ENCODE results near the gene ADGRD1.

ADGRD1 gene

GRCh38 chr12:131020326-131021153 lies 66.8 kb downstream of the ADGRD1 start:
- DNase-seq (ENCODE audit: low read depth in 2 of 3, low spot score in 2 of 3): no peak

- DNase-seq (ENCODE audit: low read depth in 2 of 3, low spot score in 2 of 3): no peak
Observed at GRCh38 chr12:131021154-131021541, 67.4 kb downstream of the ADGRD1 start.

GRCh38 chr12:131024026-131024425 lies 70.3 kb downstream of the ADGRD1 start:
- DNase-seq (ENCODE audit: low read depth in 2 of 3, low spot score in 2 of 3): no peak

- no peak for DNase-seq (ENCODE audit: low read depth in 2 of 3, low spot score in 2 of 3)
Observed at GRCh38 chr12:131024721-131025120, 71.0 kb downstream of the ADGRD1 start.

GRCh38 chr12:131025234-131025633 lies 71.5 kb downstream of the ADGRD1 start:
- no peak for DNase-seq (ENCODE audit: low read depth in 2 of 3, low spot score in 2 of 3)

- DNase-seq (ENCODE audit: low read depth in 2 of 3, low spot score in 2 of 3): no peak
Observed at GRCh38 chr12:131025939-131026702, 72.4 kb downstream of the ADGRD1 start.

GRCh38 chr12:131026754-131027153 lies 73.0 kb downstream of the ADGRD1 start:
- no peak for DNase-seq (ENCODE audit: low read depth in 2 of 3, low spot score in 2 of 3)

- DNase-seq (ENCODE audit: low read depth in 2 of 3, low spot score in 2 of 3): no peak
Observed at GRCh38 chr12:131027264-131027663, 73.6 kb downstream of the ADGRD1 start.

GRCh38 chr12:131027876-131028586 lies 74.3 kb downstream of the ADGRD1 start:
- DNase-seq (ENCODE audit: low read depth in 2 of 3, low spot score in 2 of 3): no peak

- DNase-seq (ENCODE audit: low read depth in 2 of 3, low spot score in 2 of 3): no peak
Observed at GRCh38 chr12:131028587-131029338, 75.1 kb downstream of the ADGRD1 start.

GRCh38 chr12:131030472-131031328 lies 77.0 kb downstream of the ADGRD1 start:
- DNase-seq (ENCODE audit: low read depth in 2 of 3, low spot score in 2 of 3): no peak

GRCh38 chr12:131032082-131032750 lies 78.5 kb downstream of the ADGRD1 start:
- no peak for DNase-seq (ENCODE audit: low read depth in 2 of 3, low spot score in 2 of 3)

GRCh38 chr12:131033486-131033885 lies 79.8 kb downstream of the ADGRD1 start:
- DNase-seq (ENCODE audit: low read depth in 2 of 3, low spot score in 2 of 3): no peak

- no peak for DNase-seq (ENCODE audit: low read depth in 2 of 3, low spot score in 2 of 3)
Observed at GRCh38 chr12:131033886-131034482, 80.3 kb downstream of the ADGRD1 start.

GRCh38 chr12:131034631-131035244 lies 81.0 kb downstream of the ADGRD1 start:
- no peak for DNase-seq (ENCODE audit: low read depth in 2 of 3, low spot score in 2 of 3)

- no peak for DNase-seq (ENCODE audit: low read depth in 2 of 3, low spot score in 2 of 3)
Observed at GRCh38 chr12:131035245-131035681, 81.6 kb downstream of the ADGRD1 start.

- DNase-seq (ENCODE audit: low read depth in 2 of 3, low spot score in 2 of 3): no peak
Observed at GRCh38 chr12:131038159-131038558, 84.5 kb downstream of the ADGRD1 start.

Data from activated CD8-positive, alpha-beta memory T cell treated with anti-CD3 and anti-CD28 coated beads for 48 hours (primary cell).